NCI-H146 treated with DMSO at 0.1 percent for 48 hours (cell line): ENCODE measurements around the gene ERFL.
A peak's percentile ranks its signal among the peaks of the same experiment; 100 is the strongest.

Experiments used
- DNase-seq: peaks from one replicate; lab custom pipeline; 2025; ENCODE audit not compliant: unreplicated experiment; lab: John Stamatoyannopoulos, UW

Gene ERFL

DNA sequence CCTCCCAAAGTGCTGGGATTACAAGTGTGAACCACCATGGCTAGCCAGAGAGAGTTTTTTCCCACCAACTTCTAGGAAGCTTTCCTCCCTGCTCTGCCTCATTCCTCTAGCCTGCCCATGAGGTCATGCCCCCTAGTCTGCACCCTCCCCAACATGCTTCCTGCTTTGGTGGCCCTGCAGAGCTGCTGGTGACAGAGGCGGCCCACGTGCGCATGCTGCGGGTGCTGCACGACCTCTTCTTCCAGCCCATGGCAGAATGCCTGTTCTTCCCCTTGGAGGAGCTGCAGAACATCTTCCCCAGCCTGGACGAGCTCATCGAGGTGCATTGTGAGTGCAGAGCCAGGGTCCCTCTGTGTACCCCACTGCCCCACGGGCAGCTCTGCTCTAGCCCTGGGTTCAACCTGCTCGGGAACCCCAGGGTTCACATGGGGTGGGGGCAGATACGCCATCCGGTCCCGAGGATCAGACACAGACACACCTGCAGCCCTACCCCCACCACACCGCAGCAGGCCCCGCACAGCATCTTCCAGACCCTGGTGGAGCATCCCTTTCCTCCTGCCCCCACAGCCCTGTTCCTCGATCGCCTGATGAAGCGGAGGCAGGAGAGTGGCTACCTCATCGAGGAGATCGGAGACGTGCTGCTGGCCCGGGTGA lies 26.4 kb downstream of the ERFL start:
- DNase-seq, result no peak

GRCh38 chr19:41898235-41898634 lies 30.0 kb downstream of the ERFL start:
- no peak for DNase-seq

GRCh38 chr19:41897820-41898219 lies 30.4 kb downstream of the ERFL start:
- no peak for DNase-seq

GRCh38 chr19:41897181-41897580 lies 31.1 kb downstream of the ERFL start:
- no peak for DNase-seq

DNA sequence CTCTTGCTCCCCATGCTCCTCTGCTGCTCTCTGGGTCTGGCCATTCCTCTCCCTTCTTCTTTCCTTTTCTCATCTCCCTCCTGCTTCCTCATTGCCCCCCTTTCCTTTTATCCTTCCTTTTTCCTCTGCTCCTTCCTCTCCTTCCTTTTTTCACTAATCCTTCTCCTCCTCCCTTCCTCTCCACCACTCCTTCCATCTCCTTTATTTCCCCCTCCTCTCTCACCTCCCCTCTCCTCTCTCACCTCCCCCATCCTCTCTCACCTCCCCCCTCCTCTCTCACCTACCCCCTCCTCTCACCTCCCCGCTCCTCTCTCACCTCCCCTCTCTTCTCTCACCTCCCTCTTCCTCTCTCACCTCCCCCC lies 31.7 kb downstream of the ERFL start:
- DNase-seq, result no peak

DNA sequence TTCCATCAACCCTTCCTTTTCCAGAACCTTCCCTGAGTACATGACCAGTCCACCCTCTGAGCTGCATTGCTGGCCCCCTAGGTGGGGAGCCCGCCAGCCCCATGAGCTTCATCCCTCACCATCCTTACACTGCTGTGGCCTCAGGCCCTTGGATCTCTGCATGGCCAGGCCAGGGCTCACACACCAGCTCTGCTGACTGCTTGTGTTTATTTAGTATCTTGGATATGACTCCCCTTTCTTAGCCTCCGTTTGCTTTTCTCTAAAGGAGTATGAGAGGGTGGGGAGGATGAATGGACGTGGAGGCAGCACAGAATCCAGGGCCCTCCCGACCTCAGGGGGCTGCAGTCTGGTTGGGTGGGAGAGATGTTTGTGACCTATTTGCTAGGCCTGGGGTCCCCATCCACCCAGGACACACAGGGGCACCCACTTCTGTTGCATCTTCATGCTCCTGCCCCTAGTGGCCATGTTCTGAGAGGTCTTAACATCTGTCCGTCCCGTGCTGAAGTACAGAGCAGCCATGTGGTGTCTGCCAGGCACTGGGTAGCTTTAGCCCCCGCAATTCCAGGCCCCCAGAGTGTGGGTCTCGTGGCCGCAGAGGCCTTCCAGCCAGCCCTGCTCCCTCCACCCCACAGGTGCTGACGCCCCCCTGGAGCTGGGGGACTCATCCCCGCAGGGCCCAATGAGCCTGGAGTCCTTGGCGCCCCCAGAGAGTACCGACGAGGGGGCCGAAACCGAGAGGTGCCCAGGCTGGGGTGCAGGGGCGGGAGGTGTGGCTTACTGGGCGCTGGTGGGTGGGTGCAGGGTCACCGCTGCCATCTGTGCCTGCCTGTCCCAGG lies 32.3 kb downstream of the ERFL start:
- no peak for DNase-seq

- DNase-seq, result no peak
These were observed 33.9 kb downstream of the ERFL start for GRCh38 chr19:41894350-41894749.

- DNase-seq, result no peak
These were observed 34.4 kb downstream of the ERFL start for GRCh38 chr19:41893899-41894298.

DNA sequence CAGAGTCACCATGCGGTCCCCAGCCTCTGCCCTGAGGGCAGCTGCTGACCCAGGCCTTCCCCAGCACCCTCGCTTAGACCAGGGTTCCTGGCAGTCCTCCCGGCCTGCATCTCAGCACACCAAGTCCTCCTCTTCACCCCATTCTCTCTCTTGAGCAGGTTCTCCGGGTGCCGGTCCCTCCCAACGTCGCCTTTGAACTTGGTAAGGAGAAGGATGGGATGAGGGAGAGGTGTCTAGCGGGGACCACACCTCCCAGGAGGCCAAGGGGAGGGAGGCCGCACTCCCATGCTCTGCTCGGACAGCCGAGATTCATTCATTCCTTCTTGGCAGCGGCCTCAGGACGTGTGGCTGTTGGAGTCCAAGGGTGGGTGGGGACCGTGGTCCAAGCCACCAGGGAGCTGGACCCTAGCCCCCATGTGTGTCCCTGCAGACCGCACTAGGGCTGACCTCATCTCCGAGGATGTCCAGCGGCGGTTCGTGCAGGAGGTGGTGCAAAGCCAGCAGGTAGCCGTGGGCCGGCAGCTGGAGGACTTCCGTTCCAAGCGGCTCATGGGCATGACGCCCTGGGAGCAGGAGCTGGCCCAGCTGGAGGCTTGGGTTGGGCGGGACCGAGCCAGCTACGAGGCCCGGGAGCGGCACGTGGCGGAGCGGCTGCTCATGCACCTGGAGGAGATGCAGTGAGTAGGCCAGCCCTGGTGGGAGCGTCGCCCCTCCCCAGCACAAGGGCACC lies 35.9 kb downstream of the ERFL start:
- no peak for DNase-seq

DNA sequence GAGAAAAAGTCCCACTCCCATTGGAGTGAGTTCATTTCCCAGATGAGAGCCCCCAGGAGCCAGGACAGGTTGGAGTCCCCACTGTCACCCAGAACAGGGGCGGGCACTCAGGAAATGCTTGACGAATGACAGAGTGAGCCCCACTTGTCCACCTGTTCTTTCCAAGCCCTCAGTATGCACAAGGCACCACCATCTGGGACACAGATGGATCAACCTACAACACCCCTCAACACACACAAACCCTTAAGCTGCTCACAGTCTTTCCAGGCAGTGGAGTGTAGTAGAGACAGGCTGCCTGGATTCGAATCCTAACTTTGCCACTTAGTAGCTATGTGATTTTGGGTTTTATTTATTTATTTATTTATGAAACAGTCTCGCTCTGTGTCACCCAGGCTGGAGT lies 37.3 kb downstream of the ERFL start:
- no peak for DNase-seq

GRCh38 chr19:41889896-41890295 lies 38.4 kb downstream of the ERFL start:
- no peak for DNase-seq

GRCh38 chr19:41888926-41889325 lies 39.3 kb downstream of the ERFL start:
- no peak for DNase-seq

GRCh38 chr19:41887711-41888382 lies 40.4 kb downstream of the ERFL start:
- no peak for DNase-seq

DNA sequence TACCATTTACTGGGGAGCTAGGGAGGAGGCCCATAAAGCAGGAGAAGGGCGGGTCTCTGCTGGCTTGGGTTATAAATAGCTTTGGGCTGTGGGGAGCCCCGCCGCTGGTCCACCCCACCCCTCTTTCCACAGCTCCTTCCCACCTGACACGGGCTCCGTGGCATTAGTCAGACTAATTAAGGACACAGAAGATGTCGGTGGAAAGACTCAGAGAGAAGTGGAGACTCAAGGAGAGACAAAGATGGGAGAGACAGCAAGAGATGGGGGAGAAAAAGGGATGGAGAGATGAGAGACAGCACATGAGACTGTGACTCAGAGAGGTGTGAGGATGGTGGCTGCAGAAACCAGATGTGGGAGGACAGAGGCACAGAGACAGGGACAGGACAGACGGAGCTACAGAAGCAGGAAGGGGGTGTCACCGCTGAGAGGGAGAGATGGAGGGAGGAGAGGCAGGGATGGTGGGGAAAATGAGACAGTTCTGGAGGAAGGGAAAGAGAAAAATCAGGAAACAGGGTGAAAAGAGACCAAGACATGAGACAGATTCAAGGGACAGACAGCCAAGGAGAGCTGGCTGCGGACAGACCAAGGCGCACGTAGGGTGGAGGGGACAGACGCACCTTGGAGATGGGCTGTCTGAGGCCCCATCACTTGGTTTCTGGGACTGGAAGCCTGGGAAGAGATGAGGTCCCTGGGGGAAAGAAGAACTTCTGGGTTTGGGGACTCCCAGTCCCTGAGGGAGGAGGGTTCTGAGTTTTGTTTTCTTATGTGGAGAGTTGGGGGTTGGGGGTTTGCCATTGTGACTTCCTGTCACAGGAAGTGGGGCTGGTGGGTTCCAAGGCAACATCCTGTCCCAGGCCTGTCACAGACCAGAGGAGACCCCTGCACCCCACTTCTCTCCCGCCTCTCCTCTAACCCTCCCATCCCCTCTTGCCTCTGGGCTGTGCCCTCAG lies 41.2 kb downstream of the ERFL start:
- DNase-seq, result no peak

DNA sequence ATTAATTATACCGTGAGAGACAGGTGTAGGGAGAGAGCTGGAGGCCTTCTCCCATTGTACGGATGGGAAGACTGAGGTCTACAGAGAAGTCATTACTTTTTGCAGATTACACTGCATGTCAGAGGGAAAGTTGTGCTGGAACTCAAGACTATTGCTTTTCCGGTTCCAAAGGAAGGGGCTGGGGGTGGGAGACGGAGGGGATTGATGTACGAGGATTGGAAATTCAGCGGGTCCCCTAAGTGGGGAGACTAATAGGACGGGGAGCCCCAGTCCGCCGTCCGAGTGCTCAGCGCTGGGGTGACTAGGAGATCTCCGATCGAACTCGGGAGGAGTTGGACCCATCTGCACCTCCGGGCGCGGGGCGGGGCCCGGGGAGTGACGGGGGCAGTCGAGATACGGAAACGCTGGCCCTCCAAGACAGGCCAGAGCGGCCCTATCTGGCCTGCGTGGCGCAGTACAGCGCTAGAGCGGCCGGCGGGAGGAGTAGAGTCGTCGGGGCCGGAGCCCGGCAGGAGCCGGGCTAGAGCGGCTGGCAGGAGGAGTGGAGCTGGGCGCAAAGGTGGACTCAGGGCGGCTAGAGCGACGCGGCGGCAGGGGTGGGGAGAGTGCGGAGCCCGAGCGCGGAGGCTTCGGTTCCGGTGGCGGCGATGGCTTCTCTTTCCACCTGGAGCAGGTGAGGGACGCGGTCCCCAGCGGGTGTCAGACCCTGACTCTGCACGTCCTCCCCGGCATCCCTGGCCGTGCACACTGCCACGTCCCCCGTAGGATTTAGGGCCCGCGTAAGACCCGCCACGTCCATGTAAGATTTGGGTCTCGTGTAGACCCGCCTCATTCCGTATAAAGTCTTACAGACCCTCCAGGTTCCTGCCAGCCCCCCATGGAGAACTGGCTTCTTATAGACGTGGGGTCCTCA lies 44.2 kb downstream of the ERFL start:
- peak; percentile 96 for DNase-seq

DNA sequence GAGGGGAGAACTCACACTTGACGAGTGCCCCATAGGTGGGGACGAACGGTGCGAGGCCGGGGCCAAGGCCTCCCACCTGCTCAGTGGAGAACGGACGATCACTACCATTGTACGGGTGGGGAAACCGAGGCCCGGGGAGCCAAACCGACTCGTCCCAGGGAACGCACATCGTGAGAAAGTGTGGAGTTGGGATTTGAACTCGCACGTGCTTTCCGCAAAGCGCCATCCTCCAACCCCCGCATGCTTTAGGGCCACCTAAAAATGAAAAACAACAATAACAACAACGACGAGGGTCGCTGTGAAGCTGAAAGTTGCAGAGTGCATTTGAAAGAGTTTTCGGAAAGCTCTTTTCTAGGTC lies 44.8 kb downstream of the ERFL start:
- no peak for DNase-seq

DNA sequence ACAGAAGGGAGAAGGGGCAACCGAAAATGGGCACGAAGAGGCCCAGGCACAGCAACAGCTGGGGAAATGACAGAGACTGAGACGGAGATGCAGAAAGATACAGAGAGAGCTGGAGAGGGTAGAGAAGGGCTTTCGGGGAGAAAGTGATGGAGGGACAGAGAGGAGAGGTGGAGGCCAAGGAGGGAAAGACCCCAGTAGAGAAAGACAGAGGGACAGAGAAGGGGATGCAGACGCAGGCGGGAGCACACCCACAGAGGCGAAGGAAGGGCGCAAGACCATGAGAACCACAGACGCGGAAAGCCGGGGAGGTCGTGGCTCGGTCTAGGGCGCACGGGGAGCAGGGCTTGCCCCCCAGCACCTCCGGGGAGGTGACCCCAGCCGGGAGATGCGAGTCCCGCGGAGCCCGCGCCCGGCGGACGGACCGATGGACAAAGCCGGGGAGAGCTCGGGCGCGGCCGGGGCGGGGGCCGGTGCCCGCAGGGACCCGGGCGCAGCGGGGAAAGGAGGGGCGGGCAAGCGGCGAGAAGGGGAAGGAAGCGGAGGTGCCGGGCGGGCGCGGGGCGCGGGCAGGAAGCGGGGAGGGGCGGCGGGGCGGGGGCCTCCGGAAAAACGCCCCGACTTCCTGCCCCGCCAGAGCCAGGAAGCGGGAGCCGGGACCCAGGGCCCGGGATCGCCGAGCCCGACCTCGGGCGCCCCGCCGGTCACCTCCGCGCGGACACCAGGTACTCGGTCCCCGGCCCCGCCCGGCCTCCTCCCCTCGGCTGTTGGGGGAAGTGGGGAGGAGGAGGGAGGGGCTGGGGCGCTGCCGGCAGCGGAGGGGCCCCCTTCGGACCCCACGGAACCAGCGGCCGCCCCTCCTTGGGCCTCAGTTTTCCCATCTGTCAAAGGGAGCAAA lies 45.4 kb downstream of the ERFL start, which contains the start of gene ARHGEF1:
Gene ARHGEF1, plus strand, starts transcription at position 617 of the 895 bp plus-strand sequence. CDS start 4,899 bp downstream, outside the sequence.
- peak; percentile 9 for DNase-seq

- no peak for DNase-seq
These were observed 47.9 kb downstream of the ERFL start for GRCh38 chr19:41880329-41880708.
